SK-N-MC (cell line): ENCODE results near the gene LCORL.

Experiments used
- EZH2 ChIP-seq: fragments of 200-600 bp; sonication (generic); IDR thresholded peaks from one replicate; pipeline ENCODE4 v1.6.1; 2017; ENCODE audit warnings: antibody characterized with exemption
- FOXP2 ChIP-seq: optimal IDR thresholded peaks from 2 replicates; pipeline ENCODE3; 2011; ENCODE audit warnings: mild to moderate bottlenecking, moderate library complexity; ENCODE audit not compliant: insufficient read depth; ENCODE audit errors: extremely low read length, control extremely low read depth
- POLR2AphosphoS5 ChIP-seq: IDR thresholded peaks from 2 replicates; pipeline ENCODE4 v1.6.1; 2012; ENCODE audit warnings: mild to moderate bottlenecking, low read depth, low read length, borderline replicate concordance

- peak; percentile 90 for TF ChIP-seq POLR2AphosphoS5
- no peak for TF ChIP-seq EZH2
- no peak for TF ChIP-seq FOXP2
These were observed 211.1 kb downstream of the LCORL start, which contains the start of the genes DCAF16 and NCAPG for GRCh38 chr4:17810260-17811077.
